Ishikawa (cell line): ENCODE results near the gene SOBP.

Source experiments
- CEBPB ChIP-seq: IDR thresholded peaks from 2 replicates; pipeline ENCODE4 v1.6.1; 2012
- CREB1 ChIP-seq: IDR thresholded peaks from 2 replicates; pipeline ENCODE4 v1.6.1; 2012; ENCODE audit warnings: low read depth
- EGR1 ChIP-seq: IDR thresholded peaks from 2 replicates; pipeline ENCODE4 v1.6.1; 2012
- EP300 ChIP-seq: IDR thresholded peaks from 2 replicates; pipeline ENCODE4 v1.6.1; 2012; ENCODE audit warnings: borderline replicate concordance
- FOXM1 ChIP-seq: IDR thresholded peaks from 2 replicates; pipeline ENCODE4 v1.6.1; 2012; ENCODE audit warnings: low read depth, borderline replicate concordance
- NFIC ChIP-seq: IDR thresholded peaks from 2 replicates; pipeline ENCODE4 v1.6.1; 2012
- RAD21 ChIP-seq: IDR thresholded peaks from 2 replicates; pipeline ENCODE4 v1.6.1; 2012; ENCODE audit warnings: low read depth
- TAF1 ChIP-seq: IDR thresholded peaks from 2 replicates; pipeline ENCODE4 v1.6.1; 2012; ENCODE audit warnings: low read depth, mild to moderate bottlenecking
- TCF12 ChIP-seq: IDR thresholded peaks from 2 replicates; pipeline ENCODE4 v1.6.1; 2012; ENCODE audit warnings: low read depth
- TEAD4 ChIP-seq: IDR thresholded peaks from 2 replicates; pipeline ENCODE4 v1.6.1; 2012
- USF1 ChIP-seq: IDR thresholded peaks from 2 replicates; pipeline ENCODE4 v1.6.1; 2012
- YY1 ChIP-seq: IDR thresholded peaks from 2 replicates; pipeline ENCODE4 v1.6.1; 2012; ENCODE audit warnings: low read depth
- ZBTB7A ChIP-seq: IDR thresholded peaks from 2 replicates; pipeline ENCODE4 v1.6.1; 2012; ENCODE audit warnings: low read depth
- TF ChIP-seq, protein P1 (sequence below): IDR thresholded peaks from 2 replicates; pipeline ENCODE4 v1.6.1; 2012
- TF ChIP-seq, protein P2 (sequence below): IDR thresholded peaks from 2 replicates; pipeline ENCODE4 v1.6.1; 2012; ENCODE audit warnings: low read depth, mild to moderate bottlenecking

Gene SOBP

DNA sequence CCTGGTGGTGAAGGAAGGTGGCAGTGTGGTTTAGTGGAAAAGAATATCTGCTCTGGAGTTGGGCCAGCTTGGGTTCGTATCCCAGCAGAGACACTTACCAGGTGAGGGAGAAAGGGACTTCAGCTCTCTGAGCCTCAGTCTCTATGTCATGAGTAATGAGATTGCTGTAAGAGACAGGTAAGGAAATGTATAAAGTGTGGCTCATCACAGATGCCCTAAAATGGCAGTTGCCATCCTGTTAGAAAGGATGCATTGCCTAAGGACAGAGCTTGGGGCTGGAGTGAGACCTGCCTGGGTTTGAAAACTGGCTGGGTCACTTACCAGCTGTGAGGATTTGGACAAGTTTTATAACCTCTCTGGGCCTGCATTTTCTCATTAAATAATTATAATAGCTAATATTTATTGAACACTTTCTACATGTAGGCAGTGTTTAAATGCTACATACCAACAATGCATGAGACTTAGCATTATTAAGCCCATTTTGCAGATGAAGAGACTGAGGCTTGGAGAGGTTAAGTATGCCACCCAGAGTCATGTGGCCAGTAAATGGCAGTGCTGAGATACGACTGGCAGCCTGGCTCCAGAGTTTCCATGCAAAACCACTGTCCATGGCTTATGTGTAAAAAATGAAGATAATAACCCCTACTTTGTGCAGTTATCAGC is 157.0 kb downstream of the SOBP start:
- TF ChIP-seq, protein P1, sequence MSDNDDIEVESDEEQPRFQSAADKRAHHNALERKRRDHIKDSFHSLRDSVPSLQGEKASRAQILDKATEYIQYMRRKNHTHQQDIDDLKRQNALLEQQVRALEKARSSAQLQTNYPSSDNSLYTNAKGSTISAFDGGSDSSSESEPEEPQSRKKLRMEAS: no peak
- TF ChIP-seq FOXM1 (no peak), ZBTB7A (no peak), USF1 (no peak)

- TF ChIP-seq, protein P2, sequence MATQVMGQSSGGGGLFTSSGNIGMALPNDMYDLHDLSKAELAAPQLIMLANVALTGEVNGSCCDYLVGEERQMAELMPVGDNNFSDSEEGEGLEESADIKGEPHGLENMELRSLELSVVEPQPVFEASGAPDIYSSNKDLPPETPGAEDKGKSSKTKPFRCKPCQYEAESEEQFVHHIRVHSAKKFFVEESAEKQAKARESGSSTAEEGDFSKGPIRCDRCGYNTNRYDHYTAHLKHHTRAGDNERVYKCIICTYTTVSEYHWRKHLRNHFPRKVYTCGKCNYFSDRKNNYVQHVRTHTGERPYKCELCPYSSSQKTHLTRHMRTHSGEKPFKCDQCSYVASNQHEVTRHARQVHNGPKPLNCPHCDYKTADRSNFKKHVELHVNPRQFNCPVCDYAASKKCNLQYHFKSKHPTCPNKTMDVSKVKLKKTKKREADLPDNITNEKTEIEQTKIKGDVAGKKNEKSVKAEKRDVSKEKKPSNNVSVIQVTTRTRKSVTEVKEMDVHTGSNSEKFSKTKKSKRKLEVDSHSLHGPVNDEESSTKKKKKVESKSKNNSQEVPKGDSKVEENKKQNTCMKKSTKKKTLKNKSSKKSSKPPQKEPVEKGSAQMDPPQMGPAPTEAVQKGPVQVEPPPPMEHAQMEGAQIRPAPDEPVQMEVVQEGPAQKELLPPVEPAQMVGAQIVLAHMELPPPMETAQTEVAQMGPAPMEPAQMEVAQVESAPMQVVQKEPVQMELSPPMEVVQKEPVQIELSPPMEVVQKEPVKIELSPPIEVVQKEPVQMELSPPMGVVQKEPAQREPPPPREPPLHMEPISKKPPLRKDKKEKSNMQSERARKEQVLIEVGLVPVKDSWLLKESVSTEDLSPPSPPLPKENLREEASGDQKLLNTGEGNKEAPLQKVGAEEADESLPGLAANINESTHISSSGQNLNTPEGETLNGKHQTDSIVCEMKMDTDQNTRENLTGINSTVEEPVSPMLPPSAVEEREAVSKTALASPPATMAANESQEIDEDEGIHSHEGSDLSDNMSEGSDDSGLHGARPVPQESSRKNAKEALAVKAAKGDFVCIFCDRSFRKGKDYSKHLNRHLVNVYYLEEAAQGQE: no peak
- TF ChIP-seq CEBPB: no peak
- TF ChIP-seq, protein P1: no peak
- TF ChIP-seq YY1: no peak
- no peak for TF ChIP-seq EGR1
- no peak for TF ChIP-seq TCF12
- no peak for TF ChIP-seq ZBTB7A
- no peak for TF ChIP-seq NFIC
- no peak for TF ChIP-seq TEAD4
- no peak for TF ChIP-seq RAD21
- TF ChIP-seq TAF1: no peak
- TF ChIP-seq EP300: no peak
- TF ChIP-seq USF1: no peak
- no peak for TF ChIP-seq FOXM1
- no peak for TF ChIP-seq CREB1
Observed at GRCh38 chr6:107647439-107647948, 157.6 kb downstream of the SOBP start.

DNA sequence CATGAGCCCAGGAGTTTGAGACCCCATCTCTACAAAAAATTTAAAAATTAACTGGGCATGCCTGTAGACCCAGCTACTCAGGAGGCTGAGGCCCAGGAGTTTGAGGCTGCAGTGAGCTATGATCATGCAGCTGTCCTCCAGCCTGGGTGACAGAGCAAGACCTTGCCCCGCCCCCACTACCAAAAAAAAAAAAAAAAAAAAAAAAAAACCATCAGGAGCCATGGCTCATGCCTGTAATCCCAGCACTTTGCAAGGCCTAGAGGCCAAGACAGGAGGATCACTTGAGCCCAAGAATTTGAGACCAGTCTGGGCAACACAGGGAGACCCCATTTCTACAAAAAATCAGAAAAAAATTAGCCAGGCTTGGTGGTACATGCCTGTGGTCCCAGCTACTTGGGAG is 159.1 kb downstream of the SOBP start:
- TF ChIP-seq, protein P2: no peak
- TF ChIP-seq ZBTB7A (no peak), FOXM1 (no peak), CREB1 (no peak), NFIC (no peak), TCF12 (no peak), YY1 (no peak), CEBPB (no peak), RAD21 (no peak), TEAD4 (no peak), EGR1 (no peak), EP300 (no peak), TAF1 (no peak), USF1 (no peak)
- TF ChIP-seq, protein P1: no peak

GRCh38 chr6:107652526-107653182 is 162.7 kb downstream of the SOBP start:
- TF ChIP-seq EP300: no peak
- TF ChIP-seq, protein P2: no peak
- no peak for TF ChIP-seq USF1
- no peak for TF ChIP-seq TCF12
- TF ChIP-seq TAF1: no peak
- no peak for TF ChIP-seq CREB1
- no peak for TF ChIP-seq ZBTB7A
- no peak for TF ChIP-seq YY1
- TF ChIP-seq, protein P1: no peak
- no peak for TF ChIP-seq TEAD4
- no peak for TF ChIP-seq CEBPB
- no peak for TF ChIP-seq EGR1
- TF ChIP-seq RAD21: no peak
- TF ChIP-seq FOXM1: no peak
- TF ChIP-seq NFIC: no peak
